HG02884 (cell line): ENCODE measurements around the gene P2RX5.

Experiments used
- ATAC-seq: cut with Tn5 transposase; IDR thresholded peaks from one replicate; pipeline ENCODE4 v1.9.1; 2021; ENCODE audit warnings: mild to moderate bottlenecking, moderate library complexity; ENCODE audit not compliant: unreplicated experiment

Gene P2RX5

GRCh38 chr17:3657874-3658783, 37.8 kb downstream of the P2RX5 start:
- no peak for ATAC-seq

- ATAC-seq, result no peak
These were observed 38.4 kb downstream of the P2RX5 start for GRCh38 chr17:3657588-3657869.

- no peak for ATAC-seq
These were observed 39.0 kb downstream of the P2RX5 start for GRCh38 chr17:3656755-3657587.

DNA sequence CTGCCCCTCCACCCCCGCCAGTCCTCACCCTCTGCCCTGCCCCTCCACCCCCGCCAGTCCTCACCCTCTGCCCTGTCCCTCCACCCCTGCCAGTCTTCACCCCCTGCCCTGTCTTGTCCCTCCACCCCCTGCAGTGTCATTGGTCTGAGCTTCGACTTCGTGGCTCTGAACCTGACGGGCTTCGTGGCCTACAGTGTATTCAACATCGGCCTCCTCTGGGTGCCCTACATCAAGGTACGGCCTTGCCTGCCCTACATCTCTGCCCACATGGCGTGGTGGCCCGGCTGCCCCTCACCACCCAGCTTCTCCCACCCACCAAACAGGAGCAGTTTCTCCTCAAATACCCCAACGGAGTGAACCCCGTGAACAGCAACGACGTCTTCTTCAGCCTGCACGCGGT, 39.6 kb downstream of the P2RX5 start:
- ATAC-seq, result no peak

DNA sequence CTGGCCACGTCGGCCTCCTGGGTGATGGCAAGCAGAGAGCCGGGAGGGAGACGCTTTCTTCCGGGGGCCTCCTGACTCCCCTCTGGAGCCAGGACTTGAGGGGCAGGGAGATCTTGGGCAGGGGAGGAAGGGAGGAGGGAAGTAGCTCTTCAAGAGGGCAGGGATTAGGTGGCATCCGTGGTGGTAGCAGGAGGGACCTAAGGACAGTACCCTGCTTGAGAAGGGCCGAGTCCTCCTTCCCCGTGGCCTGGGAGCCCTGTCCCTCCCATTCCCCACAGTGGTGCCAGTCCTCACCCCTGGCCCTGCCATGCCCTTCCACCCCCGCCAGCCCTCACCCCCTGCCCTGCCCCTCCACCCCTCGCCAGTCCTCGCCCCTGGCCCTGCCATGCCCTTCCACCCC, 40.2 kb downstream of the P2RX5 start:
- no peak for ATAC-seq

- no peak for ATAC-seq
These were observed 48.0 kb downstream of the P2RX5 start for GRCh38 chr17:3647769-3648555.

DNA sequence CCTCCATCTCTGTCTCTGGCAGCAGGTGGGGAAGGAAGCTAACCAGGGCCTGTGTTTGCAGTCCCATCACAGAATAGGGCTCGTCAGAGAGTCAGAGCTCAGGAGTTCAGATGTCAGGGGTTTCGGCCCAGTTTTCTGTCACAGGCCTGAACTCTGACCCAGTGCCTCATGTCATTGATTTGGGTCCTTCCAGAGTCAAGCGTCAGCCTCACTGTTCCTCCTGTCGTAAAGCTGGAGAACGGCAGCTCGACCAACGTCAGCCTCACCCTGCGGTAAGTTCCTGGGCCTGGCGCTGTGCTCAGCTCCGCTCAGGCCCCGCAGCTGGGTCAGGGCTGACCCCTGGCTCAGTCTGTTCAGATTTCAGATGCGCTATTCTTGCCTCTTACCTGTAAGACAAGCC, 48.7 kb downstream of the P2RX5 start:
- ATAC-seq, result no peak

DNA sequence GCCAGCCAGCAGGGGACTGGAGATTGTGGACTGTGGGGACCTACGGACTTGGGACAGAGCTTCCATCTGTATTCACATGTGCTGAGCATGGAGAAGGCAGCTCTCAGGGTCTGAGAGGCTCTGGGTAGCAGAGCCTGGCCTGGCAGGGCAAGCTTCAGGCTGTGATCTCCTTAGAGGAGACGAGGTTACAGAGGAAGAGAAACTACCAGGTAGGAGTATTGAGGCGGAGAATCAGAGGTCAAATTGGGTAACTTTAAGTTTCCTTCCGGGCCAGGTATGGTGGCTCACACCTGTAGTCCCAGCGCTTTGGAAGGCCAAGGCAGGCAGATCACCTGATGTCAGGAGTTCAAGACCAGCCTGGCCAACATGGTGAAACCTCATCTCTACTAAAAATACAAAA, 50.6 kb downstream of the P2RX5 start:
- no peak for ATAC-seq

DNA sequence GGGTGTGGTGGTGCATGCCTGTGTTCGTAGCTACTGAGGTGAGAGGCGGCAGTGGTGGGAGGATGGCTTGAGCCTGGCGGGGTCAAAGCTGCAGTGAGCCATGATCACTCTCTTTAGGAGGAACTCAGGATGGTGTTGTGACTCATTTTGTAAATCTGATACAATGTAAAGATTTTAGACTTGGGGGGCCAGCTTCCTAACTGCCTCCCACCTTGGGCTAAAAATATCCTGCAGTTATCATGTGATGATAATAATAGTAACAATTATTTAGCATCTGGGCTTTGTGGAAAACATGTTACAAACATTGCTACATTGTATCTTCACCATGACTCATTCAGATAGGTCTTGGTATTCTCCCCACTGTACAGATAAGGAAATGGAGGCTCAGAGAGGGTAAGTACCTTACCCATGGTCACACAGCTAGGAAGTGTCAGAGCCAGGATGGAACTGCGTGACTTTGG, 52.0 kb downstream of the P2RX5 start:
- no peak for ATAC-seq

- no peak for ATAC-seq
These were observed 54.1 kb downstream of the P2RX5 start for GRCh38 chr17:3641717-3642486.

GRCh38 chr17:3641014-3641413, 54.9 kb downstream of the P2RX5 start:
- no peak for ATAC-seq

DNA sequence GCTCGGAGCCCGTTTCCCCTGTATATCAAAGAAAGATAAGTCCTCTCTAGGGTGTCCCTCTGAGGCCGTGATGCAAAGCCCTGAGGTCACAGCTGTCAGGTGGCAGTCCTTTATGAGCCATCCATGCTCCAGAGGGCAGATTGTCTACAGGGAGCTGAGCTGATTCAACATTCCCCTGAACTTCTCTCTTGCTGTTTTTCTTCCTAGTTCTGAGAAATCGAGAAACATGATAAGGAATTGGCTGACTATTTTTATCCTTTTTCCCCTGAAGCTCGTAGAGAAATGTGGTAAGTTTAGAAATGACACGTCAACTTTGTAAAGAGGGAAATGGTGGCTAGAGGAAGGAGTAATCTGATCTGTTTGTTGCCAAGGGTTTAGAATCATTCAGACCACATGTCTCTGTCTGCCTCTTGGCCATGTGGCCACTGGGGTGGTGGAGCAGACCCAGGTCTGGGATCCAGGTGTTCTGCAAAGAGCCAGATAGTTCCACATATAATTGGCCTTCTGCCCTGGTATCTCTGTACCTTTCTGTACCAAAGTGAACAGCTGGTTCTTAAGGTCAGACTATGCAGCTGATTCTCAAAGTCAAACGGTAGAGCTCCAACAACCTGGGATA, 55.9 kb downstream of the P2RX5 start:
- no peak for ATAC-seq

GRCh38 chr17:3636908-3637373, 59.0 kb downstream of the P2RX5 start:
- ATAC-seq, result no peak

- peak; percentile 88 for ATAC-seq
These were observed 59.6 kb downstream of the P2RX5 start, which contains the start of the genes CTNS and SHPK for GRCh38 chr17:3636154-3636907. Gene CTNS (plus strand): TSS chr17:3636760. CDS start chr17:3640207, 3,447 bp downstream. Gene SHPK (minus strand): TSS chr17:3636250. CDS start chr17:3636219, 31 bp downstream.

- no peak for ATAC-seq
These were observed 60.3 kb downstream of the P2RX5 start for GRCh38 chr17:3635474-3636153.

GRCh38 chr17:3632287-3632686, 63.7 kb downstream of the P2RX5 start:
- no peak for ATAC-seq

DNA sequence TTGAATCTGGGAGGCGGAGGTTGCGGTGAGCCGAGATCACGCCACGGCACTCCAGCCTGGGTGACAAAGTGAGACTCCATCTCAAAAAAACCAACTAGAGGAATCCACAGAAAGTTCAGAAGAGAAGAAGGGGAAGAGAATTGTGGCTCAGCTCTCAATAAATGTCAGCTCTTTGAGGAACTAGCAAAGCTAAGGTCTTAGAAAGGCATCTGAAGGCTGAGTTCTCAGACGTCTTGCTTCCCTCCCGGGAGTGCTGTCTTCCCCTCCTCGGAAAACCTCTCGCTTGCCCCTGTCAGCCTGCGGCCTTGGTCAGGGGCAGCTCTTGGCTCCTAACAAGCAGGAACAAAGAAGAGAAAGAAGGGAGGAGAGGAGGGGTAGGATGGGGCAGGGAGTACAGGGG, 65.2 kb downstream of the P2RX5 start:
- ATAC-seq, result no peak

- no peak for ATAC-seq
These were observed 68.2 kb downstream of the P2RX5 start for GRCh38 chr17:3627769-3628167.
